Measurements from ENCODE around the gene TIPARP.

GRCh38 chr3:156670077-156670476 lies 4.3 kb upstream of the TIPARP start:
- TF ChIP-seq CTCF (IDR thresholded peaks at IDR 0.05; ENCODE audit: low read length), result no peak
- TF ChIP-seq EZH2 (optimal IDR thresholded peaks at IDR 0.05; ENCODE audit: low read depth, low read length), result no peak

Data from MM.1S (cell line).